ENCODE data around the gene USP48.

DNA sequence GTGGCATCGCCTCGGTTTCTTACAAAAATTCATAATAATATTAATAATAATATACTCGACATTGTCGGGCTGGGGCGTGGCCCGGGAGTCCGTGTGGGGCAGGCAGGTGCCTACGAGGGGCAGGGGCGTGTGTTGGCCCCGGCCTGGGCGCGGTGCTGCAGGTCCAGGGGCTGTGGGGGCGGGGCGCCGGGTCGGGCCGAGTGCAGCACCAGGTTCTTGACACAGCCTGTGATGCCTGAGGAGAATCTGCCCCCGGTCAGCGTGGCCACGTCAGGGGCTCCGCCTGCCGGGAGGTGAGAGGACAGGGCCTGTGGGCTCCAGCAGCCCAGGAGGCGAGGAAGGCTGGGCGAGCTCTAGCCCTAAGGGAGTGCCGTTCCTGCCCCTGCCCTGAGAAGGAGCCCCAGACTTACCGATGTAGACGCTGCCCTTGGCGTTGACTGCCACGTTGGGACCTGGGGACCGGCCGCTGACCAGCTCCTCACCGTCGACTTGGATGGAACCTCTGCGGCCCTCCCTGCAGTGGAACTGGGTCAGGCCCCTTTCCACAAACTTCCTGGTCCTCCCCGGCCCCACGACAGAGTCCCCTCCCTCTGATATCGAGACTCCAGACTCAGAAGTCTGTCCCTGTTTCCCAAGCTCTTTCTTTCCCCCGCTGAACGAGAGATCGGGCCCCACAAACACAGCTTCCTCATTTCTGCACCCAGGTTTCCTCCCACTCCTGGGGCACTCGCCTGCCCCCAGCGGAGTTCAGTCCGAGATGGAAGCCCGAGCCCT, 40.4 kb upstream of the USP48 start:
- TF ChIP-seq, protein P1, sequence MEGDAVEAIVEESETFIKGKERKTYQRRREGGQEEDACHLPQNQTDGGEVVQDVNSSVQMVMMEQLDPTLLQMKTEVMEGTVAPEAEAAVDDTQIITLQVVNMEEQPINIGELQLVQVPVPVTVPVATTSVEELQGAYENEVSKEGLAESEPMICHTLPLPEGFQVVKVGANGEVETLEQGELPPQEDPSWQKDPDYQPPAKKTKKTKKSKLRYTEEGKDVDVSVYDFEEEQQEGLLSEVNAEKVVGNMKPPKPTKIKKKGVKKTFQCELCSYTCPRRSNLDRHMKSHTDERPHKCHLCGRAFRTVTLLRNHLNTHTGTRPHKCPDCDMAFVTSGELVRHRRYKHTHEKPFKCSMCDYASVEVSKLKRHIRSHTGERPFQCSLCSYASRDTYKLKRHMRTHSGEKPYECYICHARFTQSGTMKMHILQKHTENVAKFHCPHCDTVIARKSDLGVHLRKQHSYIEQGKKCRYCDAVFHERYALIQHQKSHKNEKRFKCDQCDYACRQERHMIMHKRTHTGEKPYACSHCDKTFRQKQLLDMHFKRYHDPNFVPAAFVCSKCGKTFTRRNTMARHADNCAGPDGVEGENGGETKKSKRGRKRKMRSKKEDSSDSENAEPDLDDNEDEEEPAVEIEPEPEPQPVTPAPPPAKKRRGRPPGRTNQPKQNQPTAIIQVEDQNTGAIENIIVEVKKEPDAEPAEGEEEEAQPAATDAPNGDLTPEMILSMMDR (IDR thresholded peaks at IDR 0.05), result no peak
- TF ChIP-seq POLR2AphosphoS5 (IDR thresholded peaks at IDR 0.05) (no peak), POLR2A (IDR thresholded peaks at IDR 0.05) (no peak)

Data from prostate gland (tissue), 2 donors.